Adrenal gland (tissue), 19 donors: Measurements from ENCODE around the gene ZNF607. TPM values are rescaled to one million over a fixed set of nuclear protein-coding genes. Genes with fewer than 3 reads are reported as not detected.
"Not testable (repeated sequence)": the region's sequence is repeated elsewhere in the genome, so short reads cannot be mapped to it uniquely, and the experiment has no call there.

ENCODE experiments used
- DNase-seq, 7 donors: peaks; one replicate each; pipeline ENCODE4 v3.0.0-alpha.2; 2019 to 2020
- H3K27ac ChIP-seq, 5 donors: fragments of 200-600 bp; sonication (generic) in 4 of 5; 1 replicate in 3 of 5; 2 replicates in 2 of 5; pipeline versions ENCODE4 v1.5.1 to v1.8.0; 2016 to 2020; ENCODE audit warnings: mild to moderate bottlenecking in 1 of 5
- H3K27me3 ChIP-seq: fragments of 200-600 bp; 2 replicates; pipeline ENCODE4 v1.8.0; 2021
- H3K36me3 ChIP-seq, 2 donors: fragments of 200-600 bp; replicated peaks in 1 of 2; 1 replicate in 1 of 2; 2 replicates in 1 of 2; pipeline versions ENCODE4 v1.5.1 to v1.8.0; 2018 to 2022
- H3K4me1 ChIP-seq, 2 donors: fragments of 200-600 bp; replicated peaks in 1 of 2; 1 replicate in 1 of 2; 2 replicates in 1 of 2; pipeline versions ENCODE4 v1.5.1 to v1.8.0; 2018 to 2021
- H3K4me3 ChIP-seq, 4 donors: fragments of 200-600 bp; sonication (generic) in 3 of 4; one replicate each; pipeline ENCODE4 v1.5.1; 2016 to 2018
- H3K9me3 ChIP-seq, 3 donors: fragments of 200-600 bp; sonication (generic) in 1 of 3; replicated peaks in 1 of 3; 1 replicate in 2 of 3; 2 replicates in 1 of 3; pipeline versions ENCODE4 v1.5.1 to v1.8.0; 2016 to 2021
- CTCF ChIP-seq, 6 experiments: fragments of 450-650 bp in 4 of 6; fragments of 200-600 bp in 2 of 6; sonication (generic) in 1 of 6; IDR thresholded peaks; 1 replicate in 5 of 6; 2 replicates in 1 of 6; pipeline versions ENCODE4 v1.5.1 to v1.8.0; 2016 to 2021; ENCODE audit warnings: antibody characterized with exemption in 6 of 6, mild to moderate bottlenecking in 2 of 6, moderate library complexity in 1 of 6
- POLR2A ChIP-seq, 2 donors: fragments of 450-650 bp; IDR thresholded peaks; one replicate each; pipeline ENCODE4 v1.6.1; 2017; ENCODE audit warnings: antibody characterized with exemption in 2 of 2, mild to moderate bottlenecking in 2 of 2, moderate library complexity in 1 of 2
- WGBS, 4 donors: extraction: QIAGEN DNeasy Blood & Tissue Kit in 2 of 4; methylation state at CpG; one replicate each; pipeline versions ENCODE4 v1.1.5 to v1.1.7; 2013 to 2017; 5-methylcytosine and 5-hydroxymethylcytosine counted together
- intact Hi-C, 2 donors: fragments of 100-400 bp; cut with DNase I; formaldehyde crosslinking; loops; one replicate each; pipeline versions ENCODE4 v1.14.1 to v1.15.0; 2022 to 2023
- long read RNA-seq, 10 donors: library from polyadenylated mRNA in 3 of 10; unstranded in 2 of 10; stranded (forward) in 1 of 10; transcript quantifications; one replicate each; pipeline ENCODE4 v2.0.0 and lab custom pipeline, GENCODE V29; 2021 to 2026
- polyA plus RNA-seq, 3 donors: library from polyadenylated mRNA; stranded (reverse); fragments of 200-250 nt in 2 of 3; fragments of 350-450 nt in 1 of 3; fragmentation: Illumina TruSeq in 1 of 3; extraction: RNeasy Lipid Tissue Mini Kit (QIAGEN cat#74804) in 1 of 3; gene quantifications; one replicate each; pipeline ENCODE4 v1.2.3, GENCODE V29; 2013 to 2014
- total RNA-seq, 9 donors: library from RNA; depleted of rRNA in 4 of 9; stranded (reverse); fragments of >200 nt in 4 of 9; fragments of 120-200 nt in 1 of 9; fragmentation: NEBNext Ultra II Directional in 1 of 9; extraction: Animal tissue kit (Norgen Biotek cat#: 25700) in 1 of 9; gene quantifications; one replicate each; pipeline versions ENCODE4 v1.1.0 to v1.2.4, GENCODE V29; 2013 to 2023
- donor health status: healthy with polysubstance abuse.
- donor health status: Bipolar disorder and iron deficiency.
- donor health status: DM: yes; HTN: yes; CAD: no.
- donor health status: DM: no; HTN: no; CAD: no.
- donor health status: DM: no; HTN: no; CAD: no.
- donor health status: DM: yes; HTN: yes; CAD: no.

The ZNF607 gene
- total RNA-seq (10 to 100 TPM in 2 of 9 donors, 1 to 10 TPM in 7; 3.8 to 14.9 (median 4.8) TPM), polyA plus RNA-seq (1 to 10 TPM; 3.7 to 4.4 (median 4.2) TPM)
- long read RNA-seq, donor 1: 0 reads
- long read RNA-seq, donor 2, full-length matches to known transcripts: 1 of 1 reads
- long read RNA-seq, donor 2, partial matches to known transcripts: 0 of 1 reads
- long read RNA-seq, donor 2, other reads (novel, unspliced or antisense): 0 of 1 reads
- long read RNA-seq, donor 3: 0 reads
- long read RNA-seq, donor 4, partial matches to known transcripts: 0 of 3 reads
- long read RNA-seq, donor 4, other reads (novel, unspliced or antisense): 3 of 3 reads
- long read RNA-seq, donor 5, full-length matches to known transcripts: 1 of 10 reads
- long read RNA-seq, donor 5, partial matches to known transcripts: 0 of 10 reads
- long read RNA-seq, donor 5, other reads (novel, unspliced or antisense): 9 of 10 reads
- long read RNA-seq, donor 6: 0 reads
- long read RNA-seq, donor 7: 0 reads
- long read RNA-seq, donor 8: 0 reads
- long read RNA-seq, donor 9: 0 reads
- long read RNA-seq, donor 10: 0 reads

- H3K4me3 ChIP-seq: peak within 1 kb of the TSS; percentile 37 to 77 (median 56)
- intact Hi-C loops: no loop called here
These were observed at the start of gene ZNF607 for GRCh38 chr19:37719111-37719926. ZNF607 (minus strand) TSS chr19:37719761; CDS start chr19:37711618, 8,143 bp downstream.

GRCh38 chr19:37763488-37763887 is 43.9 kb upstream of the ZNF607 start:
- H3K9me3 ChIP-seq: no peaks in the 10 kb centered on the region
- peaks cover 0 to 29% of the 10 kb centered on the region in 2 donors for H3K36me3 ChIP-seq
- no peak overlapping the region for H3K4me3 ChIP-seq
- no peak overlapping the region for H3K27ac ChIP-seq
- DNase-seq: no peak
- TF ChIP-seq CTCF (IDR thresholded peaks at IDR 0.05) (no peak), POLR2A (IDR thresholded peaks at IDR 0.05) (no peak)
- H3K4me1 ChIP-seq: no peaks in the 10 kb centered on the region
- H3K27me3 ChIP-seq: no peaks in the 10 kb centered on the region
- WGBS, 4 donors: 97 to 100% (median 99%) methylated on average over 1 of the region's 1 CpG
- intact Hi-C loops: no loop called here

More at GRCh38 chr19:37719111-37719926, at the start of gene ZNF607:
- Histone ChIP-seq H3K9me3 (no peaks in the 10 kb centered on the region), H3K27me3 (no peaks in the 10 kb centered on the region), H3K4me1 (peaks cover 9 to 14% of the 10 kb centered on the region in 2 donors), H3K36me3 (no peaks in the 10 kb centered on the region), H3K27ac (peak within 1 kb of the TSS; percentile 15 to 78 (median 54))
- TF ChIP-seq POLR2A (IDR thresholded peaks at IDR 0.05): peak in 1 of 2 donors; percentile 53
- peak; percentile 27 to 70 (median 54) for TF ChIP-seq CTCF (IDR thresholded peaks at IDR 0.05)
- DNase-seq: peak; percentile 85 to 95 (median 91)
- 0 to 1% (median 0%) methylated on average over 8 to 54 of the region's 54 CpGs for WGBS, 4 donors

GRCh38 chr19:37757683-37758082 is 38.1 kb upstream of the ZNF607 start:
- intact Hi-C loops, H3K27me3 ChIP-seq, DNase-seq, H3K9me3 ChIP-seq, H3K4me1 ChIP-seq, H3K4me3 ChIP-seq, H3K27ac ChIP-seq, H3K36me3 ChIP-seq: not testable (repeated sequence)
- WGBS, 4 donors: 97 to 100% (median 98%) methylated on average over 3 to 4 of the region's 4 CpGs

- Histone ChIP-seq H3K4me1 (no peaks in the 10 kb centered on the region), H3K9me3 (peaks cover 0 to 44% (median 0%) of the 10 kb centered on the region in 3 donors), H3K27me3 (no peaks in the 10 kb centered on the region), H3K27ac (no peak overlapping the region), H3K36me3 (peaks cover 0 to 11% of the 10 kb centered on the region in 2 donors), H3K4me3 (no peak overlapping the region)
- intact Hi-C loops: no loop called here
- no peak for DNase-seq
- 77 to 89% (median 78%) methylated on average over 5 of the region's 5 CpGs for WGBS, 4 donors
- no peak for TF ChIP-seq POLR2A (IDR thresholded peaks at IDR 0.05)
- no peak for TF ChIP-seq CTCF (IDR thresholded peaks at IDR 0.05)
These were observed 18.8 kb upstream of the ZNF607 start for GRCh38 chr19:37738371-37738770.
